ENCODE results near the gene FCGR3A.
"Not testable (repeated sequence)": the region's sequence is repeated elsewhere in the genome, so short reads cannot be mapped to it uniquely, and the experiment has no call there.

Gene FCGR3A

DNA sequence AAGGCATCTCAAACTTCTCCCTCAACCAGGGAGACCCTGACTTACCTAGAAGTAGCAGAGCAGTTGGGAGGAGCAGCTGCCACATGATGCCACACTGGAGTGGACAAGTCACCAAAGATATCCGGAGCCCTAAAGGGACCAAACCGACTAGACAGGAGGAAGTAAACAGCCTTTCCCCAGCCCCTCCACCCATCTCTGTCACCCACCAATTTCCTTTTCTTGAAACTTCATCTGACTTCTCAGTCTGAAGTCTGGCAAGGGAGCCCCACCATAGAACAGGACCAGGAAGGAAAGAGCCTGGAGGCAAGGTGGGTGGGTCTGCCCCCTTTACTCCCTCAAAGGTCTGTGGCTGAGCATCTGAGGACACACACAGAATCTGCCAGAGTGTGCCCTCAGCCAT, at the start of gene FCGR3A:
Gene FCGR3A (minus strand): TSS at position 167 of the 400 bp plus-strand sequence. CDS start 82 bp downstream, at position 85.
- no peak for DNase-seq (ENCODE audit: low read depth)
- TF ChIP-seq, protein P1, sequence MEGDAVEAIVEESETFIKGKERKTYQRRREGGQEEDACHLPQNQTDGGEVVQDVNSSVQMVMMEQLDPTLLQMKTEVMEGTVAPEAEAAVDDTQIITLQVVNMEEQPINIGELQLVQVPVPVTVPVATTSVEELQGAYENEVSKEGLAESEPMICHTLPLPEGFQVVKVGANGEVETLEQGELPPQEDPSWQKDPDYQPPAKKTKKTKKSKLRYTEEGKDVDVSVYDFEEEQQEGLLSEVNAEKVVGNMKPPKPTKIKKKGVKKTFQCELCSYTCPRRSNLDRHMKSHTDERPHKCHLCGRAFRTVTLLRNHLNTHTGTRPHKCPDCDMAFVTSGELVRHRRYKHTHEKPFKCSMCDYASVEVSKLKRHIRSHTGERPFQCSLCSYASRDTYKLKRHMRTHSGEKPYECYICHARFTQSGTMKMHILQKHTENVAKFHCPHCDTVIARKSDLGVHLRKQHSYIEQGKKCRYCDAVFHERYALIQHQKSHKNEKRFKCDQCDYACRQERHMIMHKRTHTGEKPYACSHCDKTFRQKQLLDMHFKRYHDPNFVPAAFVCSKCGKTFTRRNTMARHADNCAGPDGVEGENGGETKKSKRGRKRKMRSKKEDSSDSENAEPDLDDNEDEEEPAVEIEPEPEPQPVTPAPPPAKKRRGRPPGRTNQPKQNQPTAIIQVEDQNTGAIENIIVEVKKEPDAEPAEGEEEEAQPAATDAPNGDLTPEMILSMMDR (conservative IDR thresholded peaks at IDR 0.05; ENCODE audit: low read length), result no peak
- no peak within 1 kb of the TSS for H3K4me3 ChIP-seq (ENCODE audit: low read length)

DNA sequence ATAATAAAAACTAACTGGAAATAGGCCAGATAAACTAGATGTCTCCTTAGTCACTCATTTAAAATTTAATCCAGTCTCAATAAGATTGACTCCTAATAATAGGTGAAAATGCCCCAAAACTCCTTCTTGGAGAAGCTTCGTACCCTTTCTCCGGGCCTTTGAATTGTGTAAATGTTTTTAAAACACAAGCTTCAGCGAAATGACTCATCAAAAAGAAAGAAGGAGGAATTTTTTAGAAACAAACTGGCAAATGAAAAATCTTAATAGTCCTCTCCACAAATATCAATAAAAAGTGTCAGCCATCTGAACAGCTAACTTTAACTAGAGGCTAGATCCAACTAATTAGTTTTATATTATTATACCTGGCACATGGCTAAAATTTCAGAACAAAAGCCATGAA, 47.5 kb upstream of the FCGR3A start:
- DNase-seq (ENCODE audit: low read depth), result not testable (repeated sequence)

DNA sequence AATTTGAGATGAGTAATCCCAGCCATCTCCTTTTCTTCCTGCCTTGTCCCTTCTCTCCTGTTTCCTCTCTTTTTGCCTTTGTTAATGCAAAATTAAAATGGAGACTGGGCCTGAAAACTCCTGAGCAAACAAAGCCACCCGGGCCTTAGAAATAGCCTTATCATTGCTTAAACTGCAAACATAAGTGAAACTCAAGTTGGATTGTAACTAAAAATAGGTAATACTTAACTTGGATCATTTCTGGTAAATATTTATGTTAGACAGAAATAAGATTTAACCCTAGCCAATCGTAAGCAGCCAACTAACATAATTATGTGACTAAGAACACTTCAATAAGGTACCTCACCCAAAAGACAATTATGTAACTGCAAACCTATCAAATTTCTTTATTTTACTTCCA, 46.0 kb upstream of the FCGR3A start:
- DNase-seq (ENCODE audit: low read depth); H3K4me3 ChIP-seq (ENCODE audit: low read length): not testable (repeated sequence)

More for the DNA sequence above, 47.5 kb upstream of the FCGR3A start:
- not testable (repeated sequence) for H3K4me3 ChIP-seq (ENCODE audit: low read length)

DNA sequence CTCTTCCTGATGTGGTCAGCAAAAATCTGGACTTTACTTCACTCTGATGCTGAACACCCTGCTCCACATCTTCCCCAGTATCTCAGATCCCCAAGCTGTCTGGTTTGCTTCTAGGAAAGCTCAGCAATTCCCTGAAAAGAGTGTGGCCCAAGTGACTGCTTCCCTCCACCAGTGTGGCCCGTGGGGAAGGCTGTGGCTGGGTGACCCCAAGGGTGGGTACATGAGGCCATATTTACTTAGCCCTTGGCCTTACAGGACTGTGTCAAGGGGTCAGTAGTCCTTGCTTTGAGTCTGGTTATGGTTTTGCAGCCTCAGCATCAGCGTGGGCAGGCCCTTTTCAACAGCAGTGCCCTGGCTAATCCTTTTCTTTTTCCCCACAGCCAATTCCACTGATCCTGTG, 45.6 kb upstream of the FCGR3A start:
- not testable (repeated sequence) for DNase-seq (ENCODE audit: low read depth); H3K4me3 ChIP-seq (ENCODE audit: low read length)

DNA sequence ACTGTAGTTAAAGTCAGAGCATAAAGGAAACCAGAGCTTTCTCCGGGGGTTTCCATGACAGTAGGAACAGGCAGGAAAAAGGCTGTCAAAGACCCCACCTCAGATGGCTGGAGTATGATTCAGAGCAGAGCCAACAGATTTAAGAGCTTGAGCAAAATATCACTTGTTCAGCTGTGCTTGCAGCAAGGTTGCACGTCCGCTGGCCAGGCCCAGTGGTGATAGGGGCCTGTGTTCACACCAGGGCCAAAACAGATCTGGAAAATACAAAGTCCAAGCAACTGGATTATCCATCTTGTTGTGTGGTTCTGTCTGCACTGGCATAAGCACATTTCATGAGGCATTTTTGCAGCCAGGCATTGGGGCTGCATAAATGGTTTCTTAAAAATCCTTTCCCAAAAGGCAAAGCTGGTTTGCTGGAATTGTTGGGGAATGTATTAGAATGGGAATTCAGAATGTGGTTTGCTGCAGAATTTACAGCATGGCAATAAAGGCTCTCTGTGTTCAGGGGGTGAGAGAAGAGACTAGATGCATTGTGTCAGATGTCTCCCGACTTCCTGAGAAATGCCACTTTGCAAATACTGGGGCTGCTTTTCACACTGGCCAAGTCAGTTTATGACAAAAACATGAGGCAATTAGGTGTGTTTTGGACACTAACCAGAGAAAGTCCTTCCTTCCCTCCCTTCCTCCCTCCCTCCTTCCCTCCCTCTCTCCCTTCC, 44.8 kb upstream of the FCGR3A start:
- not testable (repeated sequence) for H3K4me3 ChIP-seq (ENCODE audit: low read length); DNase-seq (ENCODE audit: low read depth)

DNA sequence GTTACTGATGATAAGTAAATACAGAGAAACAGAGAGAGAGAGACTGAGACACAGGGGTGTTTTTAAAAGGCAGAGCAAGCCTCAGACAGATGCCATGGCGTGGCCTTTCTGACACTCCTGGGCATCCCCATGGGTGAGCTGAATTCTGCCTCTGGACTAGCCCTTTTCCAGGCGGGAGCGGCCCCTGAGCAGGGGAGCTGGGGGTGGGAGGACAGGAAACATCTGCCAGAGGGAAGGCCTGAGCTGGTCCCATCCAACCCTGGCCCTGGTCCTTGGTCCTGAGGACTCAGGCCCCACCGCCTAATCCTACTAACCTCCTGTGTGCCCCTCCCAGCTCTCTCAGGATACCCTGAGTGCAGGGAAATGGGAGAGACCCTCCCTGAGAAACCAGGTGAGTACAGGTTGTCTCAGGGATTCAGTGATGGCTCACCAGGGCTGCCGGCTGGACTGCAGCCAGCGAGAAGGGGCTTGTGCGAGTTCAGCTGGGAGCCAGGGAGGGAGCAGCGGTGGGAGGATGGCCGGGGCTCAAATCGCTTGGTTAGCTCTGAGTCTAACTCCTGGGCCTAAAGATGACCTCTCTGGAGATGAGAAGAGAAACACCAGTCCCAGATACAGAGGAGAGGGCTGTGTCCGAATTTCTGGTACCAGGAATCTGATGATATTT, 43.6 kb upstream of the FCGR3A start:
- DNase-seq (ENCODE audit: low read depth); H3K4me3 ChIP-seq (ENCODE audit: low read length): not testable (repeated sequence)

DNA sequence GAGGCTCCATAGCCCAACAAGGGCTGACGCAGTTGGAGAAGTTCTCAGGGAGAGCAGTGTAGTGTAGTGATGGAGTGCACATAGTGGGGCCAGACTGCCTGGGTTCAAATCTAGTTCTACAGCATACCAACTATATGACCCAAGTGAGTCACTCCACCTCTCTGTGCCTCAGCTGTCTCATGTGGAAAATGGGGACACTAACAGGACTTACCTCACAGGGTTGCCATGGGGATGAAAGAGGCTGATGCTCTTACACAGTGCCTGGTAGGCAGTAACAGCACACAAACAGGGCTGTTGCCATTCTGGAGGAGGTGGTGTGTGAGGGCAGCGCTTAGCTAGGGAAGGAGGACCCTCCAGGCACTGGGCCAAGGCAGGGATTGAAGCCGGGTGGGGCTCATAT, 43.0 kb upstream of the FCGR3A start:
- not testable (repeated sequence) for H3K4me3 ChIP-seq (ENCODE audit: low read length); DNase-seq (ENCODE audit: low read depth)

DNA sequence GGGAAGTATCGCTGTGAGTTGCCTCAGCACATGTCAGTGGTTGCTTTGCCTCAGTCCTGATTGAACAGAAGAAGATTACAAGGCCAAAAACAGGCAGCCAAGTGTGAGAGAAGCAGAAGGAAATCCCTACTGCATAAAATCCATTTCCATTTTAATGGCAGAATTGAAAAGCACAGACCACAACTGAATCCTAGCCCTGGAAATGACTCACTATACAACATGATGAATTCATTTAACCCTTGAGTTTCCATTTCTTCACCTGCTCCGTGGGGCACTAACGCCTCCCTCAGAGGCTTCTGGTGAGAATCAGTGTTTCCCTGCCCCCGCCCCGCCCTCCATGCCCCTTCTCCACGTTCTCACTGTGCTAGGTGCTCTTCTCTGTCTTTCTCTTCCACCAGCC, 40.3 kb upstream of the FCGR3A start:
- DNase-seq (ENCODE audit: low read depth); H3K4me3 ChIP-seq (ENCODE audit: low read length): not testable (repeated sequence)

DNA sequence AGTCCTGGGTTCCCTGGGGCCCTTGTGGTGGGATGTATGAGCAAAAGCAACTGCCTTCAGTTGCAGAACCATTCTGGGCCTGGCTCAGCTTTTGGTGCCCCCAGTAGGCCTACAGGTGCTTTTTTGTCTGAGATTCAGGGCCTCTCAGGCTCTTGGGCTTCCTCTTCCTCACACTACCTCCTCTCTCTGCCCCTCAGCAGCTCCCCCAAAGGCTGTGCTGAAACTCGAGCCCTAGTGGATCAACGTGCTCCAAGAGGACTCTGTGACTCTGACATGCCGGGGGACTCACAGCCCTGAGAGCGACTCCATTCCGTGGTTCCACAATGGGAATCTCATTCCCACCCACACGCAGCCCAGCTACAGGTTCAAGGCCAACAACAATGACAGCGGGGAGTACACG, 39.7 kb upstream of the FCGR3A start:
- not testable (repeated sequence) for H3K4me3 ChIP-seq (ENCODE audit: low read length); DNase-seq (ENCODE audit: low read depth)

DNA sequence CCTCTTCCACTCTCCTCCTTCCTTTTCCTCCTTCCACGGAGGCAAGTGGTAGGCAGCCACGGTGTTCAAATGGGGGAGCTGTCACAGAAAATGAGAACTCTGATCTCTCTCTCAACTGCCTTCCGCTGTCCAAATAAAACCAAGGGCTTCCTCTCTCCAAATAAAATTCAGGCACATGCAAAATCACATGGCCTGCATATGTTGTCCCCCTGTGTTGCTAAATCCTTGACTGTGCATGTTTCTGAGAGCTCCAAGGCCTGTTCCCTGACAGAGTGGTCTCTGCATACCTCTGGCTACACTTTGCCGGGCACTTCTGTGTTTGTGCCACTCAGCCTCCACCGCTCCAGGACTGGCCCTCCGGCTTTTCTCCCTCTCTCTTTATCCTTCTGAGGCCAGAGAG, 39.0 kb upstream of the FCGR3A start:
- DNase-seq (ENCODE audit: low read depth); H3K4me3 ChIP-seq (ENCODE audit: low read length): not testable (repeated sequence)

DNA sequence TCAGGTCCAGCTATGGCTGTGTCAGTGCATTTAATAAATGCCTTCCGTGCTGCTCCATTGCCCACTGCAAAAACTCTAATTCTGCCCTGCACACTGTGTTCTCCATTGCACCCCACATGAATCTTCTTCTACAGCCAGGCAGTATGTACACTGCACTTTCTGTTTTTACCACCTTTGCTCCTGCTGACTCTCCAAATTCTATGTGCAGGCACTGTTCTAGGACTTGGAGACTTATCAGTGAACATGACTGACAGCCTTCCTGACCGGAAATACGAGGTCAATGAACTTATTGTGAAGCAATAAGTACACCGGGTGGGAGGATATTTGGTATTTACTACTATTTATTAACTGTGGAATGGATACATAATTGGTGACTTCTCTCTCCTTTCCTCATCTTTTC, 33.3 kb upstream of the FCGR3A start:
- H3K4me3 ChIP-seq (ENCODE audit: low read length); DNase-seq (ENCODE audit: low read depth): not testable (repeated sequence)

DNA sequence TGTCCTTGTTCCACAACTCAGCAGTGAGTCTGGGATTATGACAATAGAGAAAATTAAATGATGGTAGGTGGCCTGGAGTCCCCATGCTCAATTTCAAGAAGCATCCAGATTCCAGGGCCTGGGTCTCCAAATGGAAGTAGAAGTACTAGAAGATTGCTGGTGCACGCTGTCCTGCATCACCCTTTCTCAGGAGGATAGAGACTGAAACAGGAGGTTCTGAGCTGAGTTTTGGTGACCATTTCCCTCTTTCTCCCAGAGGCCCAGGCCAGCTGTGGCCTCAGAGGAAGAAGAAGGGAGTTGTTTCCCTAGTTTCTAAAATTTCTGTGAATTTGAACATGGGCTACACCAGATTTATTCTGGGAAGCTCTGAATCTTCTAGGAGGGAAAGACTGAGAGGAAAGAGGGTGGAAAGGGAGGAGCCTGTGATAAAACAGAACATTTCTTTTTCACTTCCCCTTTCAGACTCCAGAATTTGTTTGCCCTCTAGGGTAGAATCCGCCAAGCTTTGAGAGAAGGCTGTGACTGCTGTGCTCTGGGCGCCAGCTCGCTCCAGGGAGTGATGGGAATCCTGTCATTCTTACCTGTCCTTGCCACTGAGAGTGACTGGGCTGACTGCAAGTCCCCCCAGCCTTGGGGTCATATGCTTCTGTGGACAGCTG, 31.4 kb upstream of the FCGR3A start:
- not testable (repeated sequence) for H3K4me3 ChIP-seq (ENCODE audit: low read length); DNase-seq (ENCODE audit: low read depth)

DNA sequence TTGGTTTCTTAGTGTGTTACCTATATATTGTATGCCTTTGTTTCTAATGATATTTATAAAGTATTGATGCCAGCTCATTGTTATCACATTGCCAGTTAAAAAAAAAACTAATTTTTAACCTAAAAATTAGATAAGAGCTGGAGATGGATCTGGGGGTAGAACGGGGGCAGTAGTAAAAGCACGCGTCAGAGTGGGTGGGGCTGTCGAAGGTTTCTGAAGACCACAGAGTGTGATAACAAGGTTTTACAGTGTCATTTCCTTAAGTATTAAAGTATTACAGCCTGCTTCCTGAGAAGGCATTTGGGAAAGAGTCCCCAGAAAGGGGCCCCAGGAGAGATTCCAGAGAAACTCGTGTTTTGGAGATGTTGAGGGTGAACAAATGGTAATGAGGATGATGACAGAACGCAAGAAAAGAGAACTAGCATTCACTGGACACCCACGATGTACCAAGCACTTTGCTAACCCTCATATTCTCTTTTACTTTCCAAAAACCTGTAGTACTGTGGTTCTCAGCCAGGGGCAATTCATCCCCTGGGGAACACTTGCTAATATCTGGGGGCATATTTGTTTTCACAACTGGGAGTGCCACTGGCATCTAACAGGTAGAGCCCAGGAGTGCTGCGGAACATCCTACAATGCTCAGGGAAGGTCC, 30.4 kb upstream of the FCGR3A start:
- H3K4me3 ChIP-seq (ENCODE audit: low read length); DNase-seq (ENCODE audit: low read depth): not testable (repeated sequence)

DNA sequence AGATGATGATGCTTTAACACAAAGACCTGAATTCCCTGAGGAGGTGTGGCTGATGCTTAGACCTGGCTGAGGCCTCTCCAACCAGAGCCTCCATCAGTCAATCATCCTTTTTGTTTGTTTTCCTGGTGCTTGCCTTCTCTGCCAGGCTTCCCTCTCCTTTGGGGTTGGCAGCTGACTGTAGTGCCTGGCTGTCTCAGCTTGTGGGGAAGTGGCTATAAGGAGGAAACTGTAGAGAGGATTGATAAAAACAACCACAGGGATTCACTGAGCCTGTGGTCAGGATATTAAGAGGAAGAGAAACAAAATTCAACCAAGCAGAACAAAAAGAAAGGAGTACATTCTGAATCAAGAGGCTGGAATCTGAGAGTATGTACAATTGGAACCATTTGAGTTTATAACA, 27.1 kb upstream of the FCGR3A start:
- not testable (repeated sequence) for DNase-seq (ENCODE audit: low read depth); H3K4me3 ChIP-seq (ENCODE audit: low read length)

DNA sequence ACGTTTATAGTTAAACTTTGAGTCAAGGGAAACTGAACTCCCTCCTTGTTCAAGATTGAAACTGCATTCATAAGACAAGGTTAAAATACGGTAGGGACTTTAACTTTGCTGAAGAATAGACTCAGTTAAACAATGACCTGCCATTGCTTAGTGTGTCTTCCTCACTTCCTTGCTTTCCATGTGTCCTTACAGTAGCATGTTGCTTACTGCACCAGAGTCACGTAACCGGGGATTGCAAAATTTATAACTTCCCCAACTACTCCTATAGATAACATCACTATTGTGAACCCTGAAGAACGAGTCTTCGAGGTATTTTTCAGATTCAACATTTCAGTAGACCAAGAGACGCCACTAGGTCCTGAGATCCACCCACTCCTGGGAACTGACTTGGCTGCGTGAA, 22.1 kb upstream of the FCGR3A start:
- not testable (repeated sequence) for H3K4me3 ChIP-seq (ENCODE audit: low read length); DNase-seq (ENCODE audit: low read depth)

DNA sequence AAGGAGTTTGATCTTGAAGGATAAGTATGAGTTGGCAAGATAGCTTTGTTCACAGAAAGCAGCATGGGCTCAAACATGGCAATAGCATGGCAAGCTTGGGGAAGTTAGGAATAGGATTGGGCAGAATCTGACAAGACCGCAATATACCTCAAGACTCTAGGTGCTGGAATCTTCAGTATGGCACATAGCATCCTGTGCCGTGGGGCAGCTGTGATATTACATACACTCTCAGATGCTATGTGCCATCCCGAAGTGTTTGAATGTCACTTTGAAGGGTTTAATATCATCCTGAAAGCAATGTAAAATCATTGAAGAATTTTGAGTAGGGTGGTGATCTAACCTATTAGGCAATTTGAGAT, 17.0 kb upstream of the FCGR3A start:
- not testable (repeated sequence) for H3K4me3 ChIP-seq (ENCODE audit: low read length); DNase-seq (ENCODE audit: low read depth)

DNA sequence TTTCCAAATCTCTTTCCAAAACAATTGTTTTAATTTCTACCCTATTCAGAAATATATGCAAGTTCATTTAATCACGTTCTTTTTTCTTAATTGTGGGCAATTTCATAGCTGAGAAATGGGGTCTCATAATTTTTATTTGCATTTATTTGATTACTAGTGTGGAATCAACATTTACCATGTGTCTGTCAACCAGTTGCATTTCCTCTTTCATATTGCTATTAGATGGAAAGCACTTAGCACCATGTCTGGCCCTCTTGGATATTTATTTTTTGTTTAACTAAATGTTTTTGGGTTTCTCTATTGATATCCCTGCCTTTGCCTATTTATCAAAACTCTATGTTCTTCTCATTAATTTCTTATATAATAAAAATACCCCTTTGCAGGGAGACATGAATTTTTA, 13.9 kb upstream of the FCGR3A start:
- H3K4me3 ChIP-seq (ENCODE audit: low read length); DNase-seq (ENCODE audit: low read depth): not testable (repeated sequence)

DNA sequence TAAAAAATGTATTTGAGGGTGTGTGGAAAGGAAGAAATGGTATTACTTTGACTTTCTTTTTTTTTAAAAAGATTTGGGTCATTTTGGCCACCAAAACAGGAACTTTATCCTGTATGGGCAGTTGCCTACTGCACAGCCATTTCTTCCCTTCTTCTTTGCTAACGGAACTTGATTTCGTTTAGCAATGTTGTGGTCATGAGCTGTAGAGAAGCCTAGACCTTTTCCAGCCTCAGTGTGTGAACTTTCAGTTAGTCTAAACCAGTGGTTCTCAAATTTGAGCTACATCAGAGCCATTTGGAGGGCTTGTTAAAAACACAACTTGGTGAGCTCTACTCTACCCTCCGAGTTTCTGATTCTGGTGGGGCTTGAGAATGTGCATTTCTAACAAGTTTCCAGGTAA, 12.8 kb upstream of the FCGR3A start:
- not testable (repeated sequence) for DNase-seq (ENCODE audit: low read depth); H3K4me3 ChIP-seq (ENCODE audit: low read length)
